Ovary (tissue), 9 donors: Measurements from ENCODE around the gene SPATA13. TPM values are rescaled to one million over a fixed set of nuclear protein-coding genes. Genes with fewer than 3 reads are reported as not detected.
"Not testable (repeated sequence)": the region's sequence is repeated elsewhere in the genome, so short reads cannot be mapped to it uniquely, and the experiment has no call there.

Source experiments
- DNase-seq, 5 donors: peaks; one replicate each; pipeline ENCODE4 v3.0.0-alpha.2; 2019 to 2020
- H3K27ac ChIP-seq, 2 donors: fragments of 200-600 bp; one replicate each; pipeline versions ENCODE4 v1.5.1 to v1.8.0; 2019 to 2022
- H3K27me3 ChIP-seq: fragments of 200-600 bp; one replicate; pipeline ENCODE4 v1.8.0; 2022
- H3K36me3 ChIP-seq: fragments of 200-600 bp; sonication (generic); one replicate; pipeline ENCODE4 v1.5.1; 2019
- H3K4me1 ChIP-seq: one replicate; pipeline ENCODE4 v1.8.1; 2013; ENCODE audit warnings: mild to moderate bottlenecking, moderate library complexity; ENCODE audit not compliant: insufficient read depth
- H3K4me3 ChIP-seq: fragments of 200-600 bp; sonication (generic); one replicate; pipeline ENCODE4 v1.5.1; 2017
- H3K9me3 ChIP-seq, 2 donors: fragments of 200-600 bp in 1 of 2; sonication (generic) in 1 of 2; one replicate each; pipeline versions ENCODE4 v1.5.1 to v1.8.1; 2013 to 2019; ENCODE audit warnings: mild to moderate bottlenecking in 1 of 2, moderate library complexity in 1 of 2
- EP300 ChIP-seq: sonication (generic); formaldehyde crosslinking; IDR thresholded peaks from one replicate; pipeline ENCODE4 v1.6.1; 2017; ENCODE audit warnings: antibody characterized with exemption
- POLR2A ChIP-seq: fragments of 450-650 bp; IDR thresholded peaks from one replicate; pipeline ENCODE4 v1.6.1; 2017; ENCODE audit warnings: antibody characterized with exemption, mild to moderate bottlenecking, moderate library complexity
- WGBS, 3 donors: extraction: QIAGEN DNeasy Blood & Tissue Kit in 1 of 3; methylation state at CpG; one replicate each; pipeline versions ENCODE4 v1.1.5 to v1.1.7; 2013 to 2017; 5-methylcytosine and 5-hydroxymethylcytosine counted together
- intact Hi-C, 4 donors: fragments of 100-400 bp; cut with DNase I; formaldehyde crosslinking; loops; one replicate each; pipeline versions ENCODE4 v1.11.0 to v1.15.1; 2022 to 2023
- polyA plus RNA-seq, 2 donors: library from polyadenylated mRNA; stranded (reverse); fragments of 200-250 nt in 1 of 2; fragments of 350-450 nt in 1 of 2; fragmentation: Illumina TruSeq in 1 of 2; extraction: RNeasy Lipid Tissue Mini Kit (QIAGEN cat#74804) in 1 of 2; gene quantifications; one replicate each; pipeline ENCODE4 v1.2.3, GENCODE V29; 2013 to 2014
- total RNA-seq, 7 donors: library from RNA; depleted of rRNA in 2 of 7; stranded (reverse); fragments of >200 nt in 2 of 7; fragmentation: NEBNext Ultra II Directional in 3 of 7; extraction: Animal tissue kit (Norgen Biotek cat#: 25700) in 3 of 7; gene quantifications; one replicate each; pipeline versions ENCODE4 v1.1.0 to v1.2.4, GENCODE V29; 2016 to 2023
- TF ChIP-seq, protein P1 (sequence below), 3 donors: fragments of 450-650 bp in 2 of 3; fragments of 200-600 bp in 1 of 3; IDR thresholded peaks; one replicate each; pipeline versions ENCODE4 v1.5.1 to v1.8.0; 2016 to 2022; ENCODE audit warnings: antibody characterized with exemption in 3 of 3, mild to moderate bottlenecking in 1 of 3
- donor health status: DM: no; HTN: no; CAD: no; lungs with moderate emphysema.
- donor health status: DM: no; HTN: no; CAD: no.
- donor health status: Bipolar disorder and iron deficiency.
- donor health status: DM: yes; HTN: yes; CAD: no.
- donor health status: DM: no; HTN: no; CAD: no.
- donor health status: DM: yes; HTN: yes; CAD: no.

SPATA13 gene
- total and polyA plus RNA-seq, 9 donors: 11.1 to 60.3 (median 30.0) TPM

GRCh38 chr13:24118576-24118975 lies 41.9 kb upstream of the SPATA13 start:
- intact Hi-C loops: no loop called here
- H3K4me1 ChIP-seq: peaks cover 7% of the 10 kb centered on the region
- TF ChIP-seq, protein P1, sequence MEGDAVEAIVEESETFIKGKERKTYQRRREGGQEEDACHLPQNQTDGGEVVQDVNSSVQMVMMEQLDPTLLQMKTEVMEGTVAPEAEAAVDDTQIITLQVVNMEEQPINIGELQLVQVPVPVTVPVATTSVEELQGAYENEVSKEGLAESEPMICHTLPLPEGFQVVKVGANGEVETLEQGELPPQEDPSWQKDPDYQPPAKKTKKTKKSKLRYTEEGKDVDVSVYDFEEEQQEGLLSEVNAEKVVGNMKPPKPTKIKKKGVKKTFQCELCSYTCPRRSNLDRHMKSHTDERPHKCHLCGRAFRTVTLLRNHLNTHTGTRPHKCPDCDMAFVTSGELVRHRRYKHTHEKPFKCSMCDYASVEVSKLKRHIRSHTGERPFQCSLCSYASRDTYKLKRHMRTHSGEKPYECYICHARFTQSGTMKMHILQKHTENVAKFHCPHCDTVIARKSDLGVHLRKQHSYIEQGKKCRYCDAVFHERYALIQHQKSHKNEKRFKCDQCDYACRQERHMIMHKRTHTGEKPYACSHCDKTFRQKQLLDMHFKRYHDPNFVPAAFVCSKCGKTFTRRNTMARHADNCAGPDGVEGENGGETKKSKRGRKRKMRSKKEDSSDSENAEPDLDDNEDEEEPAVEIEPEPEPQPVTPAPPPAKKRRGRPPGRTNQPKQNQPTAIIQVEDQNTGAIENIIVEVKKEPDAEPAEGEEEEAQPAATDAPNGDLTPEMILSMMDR (IDR thresholded peaks at IDR 0.05): no peak
- TF ChIP-seq POLR2A (no peak), EP300 (no peak)
- no peak overlapping the region for H3K4me3 ChIP-seq
- no peaks in the 10 kb centered on the region for H3K36me3 ChIP-seq
- no peaks in the 10 kb centered on the region for H3K27me3 ChIP-seq
- H3K9me3 ChIP-seq: no peaks in the 10 kb centered on the region
- WGBS, 3 donors: 69 to 85% (median 77%) methylated on average over 5 of the region's 5 CpGs
- H3K27ac ChIP-seq: no peak overlapping the region
- no peak for DNase-seq

GRCh38 chr13:24119626-24120508 lies 40.7 kb upstream of the SPATA13 start:
- intact Hi-C loops: no loop called here
- TF ChIP-seq, protein P1 (IDR thresholded peaks at IDR 0.05): no peak
- TF ChIP-seq POLR2A (no peak), EP300 (no peak)
- Histone ChIP-seq H3K36me3 (no peaks in the 10 kb centered on the region), H3K4me1 (peaks cover 7% of the 10 kb centered on the region), H3K4me3 (no peak overlapping the region), H3K27me3 (no peaks in the 10 kb centered on the region), H3K9me3 (no peaks in the 10 kb centered on the region), H3K27ac (peak overlapping the region in 1 of 2 donors; percentile 59)
- DNase-seq: peak; percentile 31 to 65 (median 58)
- 17 to 22% (median 19%) methylated on average over 11 of the region's 11 CpGs for WGBS, 3 donors

- intact Hi-C loops, DNase-seq, H3K36me3 ChIP-seq, H3K4me3 ChIP-seq, H3K27me3 ChIP-seq, H3K27ac ChIP-seq, H3K9me3 ChIP-seq, H3K4me1 ChIP-seq: not testable (repeated sequence)
- 96% methylated on average over 4 of the region's 4 CpGs for WGBS, 3 donors
Observed at GRCh38 chr13:24122045-24122444, 38.5 kb upstream of the SPATA13 start.

GRCh38 chr13:24122569-24122968 lies 38.0 kb upstream of the SPATA13 start:
- peaks cover 7% of the 10 kb centered on the region for H3K4me1 ChIP-seq
- H3K9me3 ChIP-seq: no peaks in the 10 kb centered on the region
- no peak for DNase-seq
- H3K4me3 ChIP-seq: no peak overlapping the region
- WGBS, 3 donors: 83 to 94% (median 92%) methylated on average over 5 of the region's 5 CpGs
- no peaks in the 10 kb centered on the region for H3K27me3 ChIP-seq
- no peak for TF ChIP-seq EP300
- TF ChIP-seq POLR2A: no peak
- TF ChIP-seq, protein P1 (IDR thresholded peaks at IDR 0.05): no peak
- intact Hi-C loops: no loop called here
- H3K27ac ChIP-seq: no peak overlapping the region
- H3K36me3 ChIP-seq: no peaks in the 10 kb centered on the region

DNA sequence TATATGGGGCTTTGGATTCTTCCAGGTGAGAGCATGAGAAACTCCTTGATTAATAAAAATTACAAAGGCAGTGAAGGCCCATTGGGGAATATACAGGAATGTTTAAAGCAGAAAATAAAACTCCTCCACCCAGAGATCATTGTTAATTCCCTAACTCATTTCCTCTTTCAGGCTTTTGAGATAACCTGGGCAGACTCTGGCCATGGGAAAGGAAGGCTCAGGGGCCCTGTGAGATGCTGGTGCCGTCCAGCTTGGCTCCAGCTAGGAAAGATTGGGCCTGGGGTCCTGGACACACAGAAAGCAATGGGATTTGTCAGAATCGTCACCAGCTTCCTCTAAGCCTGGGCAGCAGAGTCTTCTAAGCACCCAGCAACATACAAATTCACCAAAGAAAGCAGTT lies 36.8 kb upstream of the SPATA13 start:
- peaks cover 7% of the 10 kb centered on the region for H3K4me1 ChIP-seq
- WGBS, 3 donors: 86 to 90% (median 88%) methylated on average over 2 of the region's 2 CpGs
- intact Hi-C loops: no loop called here

More for the DNA sequence above, 36.8 kb upstream of the SPATA13 start:
- TF ChIP-seq EP300: no peak
- TF ChIP-seq POLR2A: no peak
- TF ChIP-seq, protein P1 (IDR thresholded peaks at IDR 0.05): no peak
- Histone ChIP-seq H3K27ac (no peak overlapping the region), H3K4me3 (no peak overlapping the region), H3K27me3 (no peaks in the 10 kb centered on the region), H3K9me3 (no peaks in the 10 kb centered on the region), H3K36me3 (no peaks in the 10 kb centered on the region)
- DNase-seq: no peak
